ENCODE results near the gene ADGRG6.

GRCh38 chr6:142381181-142381580, 79.4 kb downstream of the ADGRG6 start:
- TF ChIP-seq CTCF (IDR thresholded peaks at IDR 0.05) (no peak), POLR2A (IDR thresholded peaks at IDR 0.05) (no peak)

Data from ovary (tissue), 3 donors.